ENCODE data around the gene SPATS2.

- TF ChIP-seq POLR2AphosphoS5 (IDR thresholded peaks at IDR 0.05; ENCODE audit: low read depth, low read length) = no peak
- TF ChIP-seq CTCF (IDR thresholded peaks at IDR 0.05) = no peak
- no peak for TF ChIP-seq SIN3A (IDR thresholded peaks at IDR 0.05; ENCODE audit: borderline replicate concordance, insufficient read depth, low read depth, low read length)
- no peak for TF ChIP-seq TCF7L2 (IDR thresholded peaks at IDR 0.05; ENCODE audit: low read depth, low read length)
Observed at GRCh38 chr12:49557187-49557916, 190.1 kb downstream of the SPATS2 start.

All from Panc1 (cell line).